Colonic mucosa (tissue), 4 donors: Measurements from ENCODE around the gene PROZ. TPM values are rescaled to one million over a fixed set of nuclear protein-coding genes. Genes with fewer than 3 reads are reported as not detected.

Source experiments
- DNase-seq: peaks from one replicate; pipeline ENCODE4 v3.0.0-alpha.2; 2020
- H3K27ac ChIP-seq: fragments of 200-600 bp; one replicate; pipeline ENCODE4 v1.8.0; 2021
- H3K27me3 ChIP-seq: fragments of 200-600 bp; one replicate; pipeline ENCODE4 v1.8.0; 2021
- H3K36me3 ChIP-seq: fragments of 200-600 bp; one replicate; pipeline ENCODE4 v1.8.0; 2021
- H3K4me1 ChIP-seq: fragments of 200-600 bp; one replicate; pipeline ENCODE4 v1.8.0; 2021; ENCODE audit warnings: mild to moderate bottlenecking
- H3K4me3 ChIP-seq: fragments of 200-600 bp; one replicate; pipeline ENCODE4 v1.8.0; 2021
- H3K9ac ChIP-seq, 2 donors: one replicate each; pipeline ENCODE4 v1.7.0; 2013; ENCODE audit warnings: control low read depth in 2 of 2, low read depth in 2 of 2, low read length in 2 of 2
- H3K9me3 ChIP-seq: fragments of 200-600 bp; one replicate; pipeline ENCODE4 v1.8.0; 2021
- intact Hi-C: fragments of 100-400 bp; cut with DNase I; formaldehyde crosslinking; loops from one replicate; pipeline ENCODE4 v1.14.1; 2022
- total RNA-seq, 2 donors: library from RNA; stranded (reverse); fragmentation: NEBNext Ultra II Directional in 1 of 2; extraction: Animal tissue kit (Norgen Biotek cat#: 25700) in 1 of 2; gene quantifications; one replicate each; pipeline ENCODE4 v1.2.1, GENCODE V29; 2021
- TF ChIP-seq, protein P1 (sequence below): fragments of 200-600 bp; IDR thresholded peaks from one replicate; pipeline ENCODE4 v1.8.0; 2022; ENCODE audit warnings: antibody characterized with exemption, mild to moderate bottlenecking
- donor health status: healthy.
- donor health status: DM: no; HTN: no; CAD: no.
- donor health status: DM: no; HTN: no; CAD: no.

PROZ gene
- total RNA-seq, 2 donors from 2014 or later = not detected

DNA sequence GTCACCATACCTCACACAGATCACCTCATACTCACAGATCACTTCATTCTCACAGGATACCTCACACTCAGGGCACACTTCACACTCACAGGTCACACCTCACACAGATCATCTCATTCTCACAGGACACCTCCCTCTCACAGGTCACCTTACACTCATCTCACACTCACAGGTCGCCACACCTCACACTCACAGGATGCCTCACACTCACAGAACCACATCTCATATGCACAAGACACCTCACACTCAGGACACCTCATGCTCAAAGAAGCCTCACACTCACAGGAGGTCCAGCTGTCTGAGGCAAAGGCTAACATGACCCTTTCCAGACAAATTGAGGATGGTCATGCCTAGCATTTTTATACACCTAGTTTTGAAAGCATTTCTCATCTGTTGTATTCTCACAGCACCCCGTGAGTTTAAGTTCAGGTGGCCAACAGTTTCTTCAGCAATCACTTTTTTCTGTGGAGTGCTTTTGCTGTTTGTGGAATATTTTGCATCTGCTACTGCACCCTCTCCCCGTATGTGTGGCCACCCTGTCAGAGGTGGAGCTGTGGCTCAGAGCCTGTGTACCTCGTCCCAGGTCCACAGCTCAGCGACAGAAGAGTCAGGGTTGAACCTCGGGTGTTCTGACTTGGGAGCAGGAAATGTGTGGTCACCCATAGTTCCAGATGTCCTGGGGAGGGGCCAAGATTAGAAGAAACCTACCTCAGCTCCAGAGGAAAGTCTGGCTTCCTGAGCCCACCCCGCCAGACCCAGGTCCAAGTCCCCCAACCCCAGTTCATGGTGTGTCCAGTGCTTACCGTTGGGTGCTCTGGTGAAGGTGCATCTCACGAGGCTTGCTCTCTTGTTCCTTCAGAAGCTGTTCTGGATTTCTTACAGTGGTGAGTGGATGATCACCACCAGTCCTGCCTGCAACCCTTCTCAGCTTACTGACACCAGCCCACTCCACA lies 45.3 kb upstream of the PROZ start:
- H3K36me3 ChIP-seq = no peaks in the 10 kb centered on the region
- TF ChIP-seq, protein P1, sequence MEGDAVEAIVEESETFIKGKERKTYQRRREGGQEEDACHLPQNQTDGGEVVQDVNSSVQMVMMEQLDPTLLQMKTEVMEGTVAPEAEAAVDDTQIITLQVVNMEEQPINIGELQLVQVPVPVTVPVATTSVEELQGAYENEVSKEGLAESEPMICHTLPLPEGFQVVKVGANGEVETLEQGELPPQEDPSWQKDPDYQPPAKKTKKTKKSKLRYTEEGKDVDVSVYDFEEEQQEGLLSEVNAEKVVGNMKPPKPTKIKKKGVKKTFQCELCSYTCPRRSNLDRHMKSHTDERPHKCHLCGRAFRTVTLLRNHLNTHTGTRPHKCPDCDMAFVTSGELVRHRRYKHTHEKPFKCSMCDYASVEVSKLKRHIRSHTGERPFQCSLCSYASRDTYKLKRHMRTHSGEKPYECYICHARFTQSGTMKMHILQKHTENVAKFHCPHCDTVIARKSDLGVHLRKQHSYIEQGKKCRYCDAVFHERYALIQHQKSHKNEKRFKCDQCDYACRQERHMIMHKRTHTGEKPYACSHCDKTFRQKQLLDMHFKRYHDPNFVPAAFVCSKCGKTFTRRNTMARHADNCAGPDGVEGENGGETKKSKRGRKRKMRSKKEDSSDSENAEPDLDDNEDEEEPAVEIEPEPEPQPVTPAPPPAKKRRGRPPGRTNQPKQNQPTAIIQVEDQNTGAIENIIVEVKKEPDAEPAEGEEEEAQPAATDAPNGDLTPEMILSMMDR = no peak
- H3K9ac ChIP-seq = no peak overlapping the region
- no peaks in the 10 kb centered on the region for H3K4me1 ChIP-seq
- no peak overlapping the region for H3K27ac ChIP-seq
- peaks cover 18% of the 10 kb centered on the region for H3K27me3 ChIP-seq
- H3K9me3 ChIP-seq = no peaks in the 10 kb centered on the region
- no peak overlapping the region for H3K4me3 ChIP-seq
- DNase-seq = no peak
- intact Hi-C loops = no loop called here

- Histone ChIP-seq H3K4me3 (no peak overlapping the region), H3K4me1 (no peaks in the 10 kb centered on the region), H3K27ac (no peak overlapping the region), H3K9me3 (no peaks in the 10 kb centered on the region), H3K36me3 (no peaks in the 10 kb centered on the region), H3K9ac (no peak overlapping the region), H3K27me3 (peaks cover 18% of the 10 kb centered on the region)
- intact Hi-C loops = no loop called here
- TF ChIP-seq, protein P1 = no peak
- DNase-seq = no peak
Measured at GRCh38 chr13:113113846-113114271, 44.6 kb upstream of the PROZ start.

- no peak for DNase-seq
- intact Hi-C loops = no loop called here
- Histone ChIP-seq H3K9me3 (no peaks in the 10 kb centered on the region), H3K27me3 (peaks cover 14% of the 10 kb centered on the region), H3K9ac (no peak overlapping the region), H3K4me1 (no peaks in the 10 kb centered on the region), H3K36me3 (no peaks in the 10 kb centered on the region), H3K4me3 (no peak overlapping the region), H3K27ac (no peak overlapping the region)
- TF ChIP-seq, protein P1 = no peak
Measured at GRCh38 chr13:113114511-113115362, 43.7 kb upstream of the PROZ start.

- intact Hi-C loops = no loop called here
- no peaks in the 10 kb centered on the region for H3K36me3 ChIP-seq
- no peak overlapping the region for H3K9ac ChIP-seq
- peaks cover 5% of the 10 kb centered on the region for H3K27me3 ChIP-seq
- H3K9me3 ChIP-seq = no peaks in the 10 kb centered on the region
- no peak overlapping the region for H3K27ac ChIP-seq
- no peak for DNase-seq
- H3K4me1 ChIP-seq = no peaks in the 10 kb centered on the region
- TF ChIP-seq, protein P1 = no peak
- H3K4me3 ChIP-seq = no peak overlapping the region
Measured at GRCh38 chr13:113115363-113116205, 42.9 kb upstream of the PROZ start.
